Erythroblast (primary cell): ENCODE results near the gene TNFAIP8.

Experiments
- DNase-seq, 2 experiments: peaks; one replicate each; lab custom pipeline; 2025; lab: John Stamatoyannopoulos, UW
- GATA1 ChIP-seq: IDR thresholded peaks from 2 replicates; pipeline ENCODE4 v1.6.1; 2011; ENCODE audit warnings: low read depth, mild to moderate bottlenecking, control low read depth, low read length, moderate library complexity
- POLR2A ChIP-seq: IDR thresholded peaks from 2 replicates; pipeline ENCODE4 v1.6.1; 2011; ENCODE audit warnings: mild to moderate bottlenecking, low read length

Gene TNFAIP8

GRCh38 chr5:119335261-119335677, 20.6 kb upstream of the TNFAIP8 start:
- DNase-seq: no peak
- no peak for TF ChIP-seq GATA1
- no peak for TF ChIP-seq POLR2A

- no peak for DNase-seq
Measured at GRCh38 chr5:119336262-119336661, 19.6 kb upstream of the TNFAIP8 start.

GRCh38 chr5:119336845-119337580, 18.8 kb upstream of the TNFAIP8 start:
- TF ChIP-seq GATA1 (no peak), POLR2A (no peak)

More at GRCh38 chr5:119336262-119336661, 19.6 kb upstream of the TNFAIP8 start:
- TF ChIP-seq POLR2A: no peak
- TF ChIP-seq GATA1: no peak

GRCh38 chr5:119338326-119338946, 17.4 kb upstream of the TNFAIP8 start:
- no peak for TF ChIP-seq GATA1
- no peak for TF ChIP-seq POLR2A
- DNase-seq: peak in 1 of 2 experiments; percentile 28

More at GRCh38 chr5:119336845-119337580, 18.8 kb upstream of the TNFAIP8 start:
- DNase-seq: peak; percentile 39 to 49

- no peak for TF ChIP-seq POLR2A
- TF ChIP-seq GATA1: no peak
- no peak for DNase-seq
Measured at GRCh38 chr5:119339344-119339743, 16.5 kb upstream of the TNFAIP8 start.

- DNase-seq: peak; percentile 11 to 40
- TF ChIP-seq POLR2A: no peak
- TF ChIP-seq GATA1: no peak
Measured at GRCh38 chr5:119339965-119340364, 15.9 kb upstream of the TNFAIP8 start.

- DNase-seq: peak in 1 of 2 experiments; percentile 25
- TF ChIP-seq POLR2A (no peak), GATA1 (no peak)
Measured at GRCh38 chr5:119340597-119341218, 15.1 kb upstream of the TNFAIP8 start.

GRCh38 chr5:119341452-119342349, 14.1 kb upstream of the TNFAIP8 start:
- no peak for DNase-seq
- no peak for TF ChIP-seq GATA1
- no peak for TF ChIP-seq POLR2A

- TF ChIP-seq GATA1: no peak
- TF ChIP-seq POLR2A: no peak
- DNase-seq: peak in 1 of 2 experiments; percentile 63
Measured at GRCh38 chr5:119342406-119342805, 13.4 kb upstream of the TNFAIP8 start.

GRCh38 chr5:119343052-119343451, 12.8 kb upstream of the TNFAIP8 start:
- no peak for TF ChIP-seq POLR2A
- no peak for TF ChIP-seq GATA1
- no peak for DNase-seq

GRCh38 chr5:119343766-119344165, 12.1 kb upstream of the TNFAIP8 start:
- TF ChIP-seq POLR2A (no peak), GATA1 (no peak)
- DNase-seq: no peak

GRCh38 chr5:119344231-119344630, 11.6 kb upstream of the TNFAIP8 start:
- TF ChIP-seq POLR2A (no peak), GATA1 (no peak)
- DNase-seq: no peak

- DNase-seq: no peak
- TF ChIP-seq POLR2A (no peak), GATA1 (no peak)
Measured at GRCh38 chr5:119345861-119346260, 10.0 kb upstream of the TNFAIP8 start.

GRCh38 chr5:119346394-119346793, 9.4 kb upstream of the TNFAIP8 start:
- DNase-seq: no peak
- no peak for TF ChIP-seq POLR2A
- TF ChIP-seq GATA1: no peak
